SH-SY5Y (cell line): ENCODE results near the gene CDK6.

Source experiments
- GATA2 ChIP-seq: IDR thresholded peaks from 2 replicates; pipeline ENCODE4 v1.6.1; 2011; ENCODE audit warnings: mild to moderate bottlenecking, low read depth, low read length
- GATA3 ChIP-seq: IDR thresholded peaks from 2 replicates; pipeline ENCODE4 v1.6.1; 2011; ENCODE audit warnings: low read depth, mild to moderate bottlenecking, low read length, moderate library complexity

DNA sequence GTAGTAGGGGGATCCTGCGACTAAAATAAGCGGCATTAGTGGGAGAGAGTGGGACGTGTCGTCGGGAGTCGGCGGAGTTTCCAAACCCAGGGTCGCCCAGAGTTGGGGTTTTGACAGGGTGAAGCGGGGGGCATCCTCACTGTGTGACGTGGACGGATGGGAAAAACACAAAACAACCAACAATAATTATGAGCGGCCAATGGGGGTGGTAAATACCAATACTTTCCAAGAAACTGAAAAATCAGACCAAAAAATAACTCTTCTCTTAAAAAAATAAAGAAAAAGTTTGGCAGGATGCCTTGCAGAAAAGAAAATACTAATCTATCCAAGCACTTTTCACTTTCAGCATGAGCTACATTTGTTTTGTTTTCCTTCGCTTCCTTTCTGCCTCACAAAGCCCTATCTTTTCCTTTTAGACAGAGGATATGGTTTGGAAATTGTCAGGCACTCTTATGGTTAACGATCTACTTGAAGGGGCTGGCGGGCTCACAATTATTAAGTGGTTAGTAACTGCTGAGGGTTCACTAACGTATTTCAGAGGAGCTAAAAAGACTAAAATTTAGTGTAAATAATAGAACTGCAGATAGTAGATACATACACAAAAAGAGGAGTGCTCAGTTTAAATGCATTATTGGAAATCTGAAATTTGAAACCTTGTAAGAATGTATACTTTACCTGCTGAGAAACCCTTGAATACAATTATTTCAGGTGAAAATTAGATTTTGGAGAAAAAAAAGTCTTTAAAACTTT is 802 bp upstream of the CDK6 start:
- no peak for TF ChIP-seq GATA3
- TF ChIP-seq GATA2: no peak
